GM21390 (cell line): ENCODE measurements around the gene MPRIP.
"Not testable (repeated sequence)": the region's sequence is repeated elsewhere in the genome, so short reads cannot be mapped to it uniquely, and the experiment has no call there.

Experiments
- ATAC-seq: cut with Tn5 transposase; IDR thresholded peaks from one replicate; pipeline ENCODE4 v1.9.1; 2021; ENCODE audit not compliant: unreplicated experiment

The MPRIP gene

GRCh38 chr17:17158506-17158905 is 116.2 kb downstream of the MPRIP start:
- not testable (repeated sequence) for ATAC-seq

GRCh38 chr17:17159571-17159970 is 117.3 kb downstream of the MPRIP start:
- no peak for ATAC-seq

GRCh38 chr17:17161121-17161520 is 118.9 kb downstream of the MPRIP start:
- ATAC-seq = no peak

- ATAC-seq = no peak
These were observed 119.5 kb downstream of the MPRIP start for GRCh38 chr17:17161759-17162158.

- ATAC-seq = no peak
These were observed 121.9 kb downstream of the MPRIP start for GRCh38 chr17:17164156-17164555.

- no peak for ATAC-seq
These were observed 122.4 kb downstream of the MPRIP start for GRCh38 chr17:17164676-17165075.

- ATAC-seq = no peak
These were observed 123.5 kb downstream of the MPRIP start for GRCh38 chr17:17165666-17166308.

- no peak for ATAC-seq
These were observed 124.2 kb downstream of the MPRIP start for GRCh38 chr17:17166446-17166845.

- ATAC-seq = no peak
These were observed 125.1 kb downstream of the MPRIP start for GRCh38 chr17:17167356-17167755.

GRCh38 chr17:17167986-17168385 is 125.7 kb downstream of the MPRIP start:
- no peak for ATAC-seq

- ATAC-seq = no peak
These were observed 126.1 kb downstream of the MPRIP start for GRCh38 chr17:17168401-17168800.

- no peak for ATAC-seq
These were observed 127.1 kb downstream of the MPRIP start for GRCh38 chr17:17169396-17169795.

- ATAC-seq = no peak
These were observed 128.2 kb downstream of the MPRIP start for GRCh38 chr17:17170346-17170985.

GRCh38 chr17:17171186-17171585 is 128.9 kb downstream of the MPRIP start:
- no peak for ATAC-seq

GRCh38 chr17:17172001-17172939 is 130.0 kb downstream of the MPRIP start:
- no peak for ATAC-seq

- ATAC-seq = no peak
These were observed 130.7 kb downstream of the MPRIP start for GRCh38 chr17:17172990-17173389.

- ATAC-seq = no peak
These were observed 131.7 kb downstream of the MPRIP start for GRCh38 chr17:17173921-17174320.

- ATAC-seq = no peak
These were observed 133.1 kb downstream of the MPRIP start for GRCh38 chr17:17175340-17175739.

- ATAC-seq = no peak
These were observed 133.7 kb downstream of the MPRIP start for GRCh38 chr17:17175917-17176316.

- no peak for ATAC-seq
These were observed 134.1 kb downstream of the MPRIP start for GRCh38 chr17:17176341-17176740.

- no peak for ATAC-seq
These were observed 134.9 kb downstream of the MPRIP start for GRCh38 chr17:17177176-17177575.

- ATAC-seq = no peak
These were observed 137.1 kb downstream of the MPRIP start for GRCh38 chr17:17179371-17179827.
